Neural cell (in vitro differentiated cells): ENCODE data around the gene EIF1B. TPM values are rescaled to one million over a fixed set of nuclear protein-coding genes. Genes with fewer than 3 reads are reported as not detected.

Source experiments
- H2AFZ ChIP-seq: fragments of 200-600, 300-800 bp; sonication (generic), shearing (Covaris generic); 2 replicates; pipeline ENCODE4 v1.6.0; 2014; ENCODE audit warnings: low read depth, mild to moderate bottlenecking, antibody characterized with exemption, low read length, moderate library complexity
- H3F3A ChIP-seq: fragments of 200-600 bp; shearing (Covaris generic); 2 replicates; pipeline ENCODE4 v1.6.1; 2016; ENCODE audit warnings: mild to moderate bottlenecking, moderate library complexity, mixed read lengths, antibody characterized with exemption, low read length; ENCODE audit not compliant: insufficient read depth, poor library complexity, severe bottlenecking
- H3K27ac ChIP-seq: fragments of 200-600, 300-800 bp; sonication (generic), shearing (Covaris generic); 2 replicates; pipeline ENCODE4 v1.5.1; 2014; ENCODE audit warnings: mild to moderate bottlenecking, low read length, moderate library complexity
- H3K27me3 ChIP-seq: fragments of 300-800, 200-600 bp; sonication (generic), shearing (Covaris generic); 2 replicates; pipeline ENCODE4 v1.6.0; 2014; ENCODE audit warnings: mild to moderate bottlenecking, low read depth, low read length, moderate library complexity; ENCODE audit not compliant: insufficient read depth
- H3K36me3 ChIP-seq: fragments of 300-800, 200-600 bp; sonication (generic), shearing (Covaris generic); 2 replicates; pipeline ENCODE4 v1.5.1; 2014; ENCODE audit warnings: mild to moderate bottlenecking, antibody characterized with exemption, low read length, moderate library complexity; ENCODE audit not compliant: insufficient read depth
- H3K4me2 ChIP-seq: fragments of 300-800, 200-600 bp; sonication (generic), shearing (Covaris generic); 2 replicates; pipeline ENCODE4 v1.6.0; 2014; ENCODE audit warnings: mild to moderate bottlenecking, low read length
- H3K4me3 ChIP-seq: fragments of 300-800, 200-600 bp; sonication (generic), shearing (Covaris generic); 2 replicates; pipeline ENCODE4 v1.5.1; 2014; ENCODE audit warnings: mild to moderate bottlenecking, low read length, moderate library complexity
- H3K79me2 ChIP-seq: fragments of 200-600 bp; shearing (Covaris generic); replicated peaks from 2 replicates; pipeline ENCODE4 v1.6.0; 2014; ENCODE audit warnings: mild to moderate bottlenecking, low read length, moderate library complexity; ENCODE audit not compliant: insufficient read depth
- H3K9ac ChIP-seq: fragments of 300-800, 200-600 bp; sonication (generic), shearing (Covaris generic); 2 replicates; pipeline ENCODE4 v1.6.1; 2016; ENCODE audit warnings: mild to moderate bottlenecking, low read length, mixed read lengths
- H3K9me2 ChIP-seq: fragments of 200-600 bp; shearing (Covaris generic); 2 replicates; pipeline ENCODE4 v1.6.1; 2016; ENCODE audit warnings: mild to moderate bottlenecking, low read length, mixed read lengths; ENCODE audit not compliant: insufficient read depth
- H3K9me3 ChIP-seq: fragments of 200-600, 300-800 bp; sonication (generic), shearing (Covaris generic); 2 replicates; pipeline ENCODE4 v1.6.1; 2016; ENCODE audit warnings: mild to moderate bottlenecking, mixed run types, low read length, moderate library complexity, mixed read lengths
- H4K20me1 ChIP-seq: fragments of 200-600 bp; shearing (Covaris generic); 2 replicates; pipeline ENCODE4 v1.6.1; 2016; ENCODE audit warnings: mild to moderate bottlenecking, mixed run types; ENCODE audit not compliant: insufficient read depth
- EP300 ChIP-seq: fragments of 450-650 bp; conservative IDR thresholded peaks from 2 replicates; pipeline ENCODE4 v1.6.1; 2014; ENCODE audit warnings: antibody characterized with exemption, mild to moderate bottlenecking, moderate library complexity; ENCODE audit not compliant: poor library complexity, severe bottlenecking
- EZH2 ChIP-seq: fragments of 200-600, 300-800 bp; shearing (Covaris generic), sonication (generic); IDR thresholded peaks from 2 replicates; pipeline ENCODE4 v1.6.1; 2014; ENCODE audit warnings: antibody characterized with exemption, low read length, borderline replicate concordance, mild to moderate bottlenecking; ENCODE audit not compliant: insufficient read depth, poor library complexity, severe bottlenecking
- MXI1 ChIP-seq: fragments of 450-650 bp; conservative IDR thresholded peaks from 2 replicates; pipeline ENCODE4 v1.6.1; 2014; ENCODE audit warnings: antibody characterized with exemption, mild to moderate bottlenecking; ENCODE audit not compliant: poor library complexity, severe bottlenecking
- POLR2AphosphoS5 ChIP-seq: IDR thresholded peaks from 2 replicates; pipeline ENCODE4 v1.6.1; 2012
- RAD21 ChIP-seq: fragments of 450-650 bp; conservative IDR thresholded peaks from 2 replicates; pipeline ENCODE4 v1.6.1; 2014; ENCODE audit warnings: antibody characterized with exemption, mild to moderate bottlenecking, moderate library complexity
- SMC3 ChIP-seq: fragments of 450-650 bp; conservative IDR thresholded peaks from 2 replicates; pipeline ENCODE4 v1.6.1; 2014; ENCODE audit warnings: antibody characterized with exemption, mild to moderate bottlenecking, moderate library complexity; ENCODE audit not compliant: poor library complexity
- TAF1 ChIP-seq: IDR thresholded peaks from 2 replicates; pipeline ENCODE4 v1.6.1; 2012; ENCODE audit warnings: low read depth
- polyA plus RNA-seq: library from polyadenylated mRNA; depleted of rRNA; stranded (reverse); fragments of >200 nt; gene quantifications from 2 replicates; pipeline ENCODE4 v1.2.3, GENCODE V29; 2014
- TF ChIP-seq, protein P1 (sequence below): fragments of 450-650 bp; IDR thresholded peaks from 2 replicates; pipeline ENCODE4 v1.5.1; 2014; ENCODE audit warnings: antibody characterized with exemption, mild to moderate bottlenecking, moderate library complexity; ENCODE audit not compliant: poor library complexity, severe bottlenecking
- TF ChIP-seq, protein P2 (sequence below): IDR thresholded peaks from 2 replicates; pipeline ENCODE4 v1.6.1; 2012; ENCODE audit warnings: borderline replicate concordance

The EIF1B gene
- polyA plus RNA-seq, 1 donor from 2014 or later = 88.0 TPM

DNA sequence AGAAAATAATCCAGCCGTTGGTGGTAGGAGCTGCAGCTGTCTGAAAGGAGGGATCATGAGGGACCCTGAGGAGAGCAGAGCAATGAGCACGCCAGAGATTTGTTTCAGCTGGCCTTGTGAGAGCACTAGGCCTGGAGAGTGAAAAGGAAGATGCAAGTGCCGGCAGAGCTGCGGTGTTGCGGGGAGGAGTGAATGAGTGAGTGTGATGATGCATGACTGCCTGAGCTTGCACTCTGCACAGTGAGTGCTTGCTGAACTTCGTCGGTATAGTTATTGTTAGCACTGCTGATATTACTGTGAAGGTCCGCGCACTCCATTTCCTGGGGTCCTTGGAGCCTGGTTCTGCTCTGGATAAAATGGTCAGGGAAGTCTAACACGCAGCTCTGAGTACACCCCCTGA, 23.2 kb downstream of the EIF1B start:
- no peaks in the 10 kb centered on the region for H3K79me2 ChIP-seq
- no peak overlapping the region for H3K9ac ChIP-seq
- no peaks in the 10 kb centered on the region for H3K36me3 ChIP-seq
- H3K4me3 ChIP-seq = no peak overlapping the region
- H3K27ac ChIP-seq = no peak overlapping the region
- H4K20me1 ChIP-seq = no peaks in the 10 kb centered on the region
- H3K9me3 ChIP-seq = no peaks in the 10 kb centered on the region
- no peaks in the 10 kb centered on the region for H3K9me2 ChIP-seq
- TF ChIP-seq, protein P1, sequence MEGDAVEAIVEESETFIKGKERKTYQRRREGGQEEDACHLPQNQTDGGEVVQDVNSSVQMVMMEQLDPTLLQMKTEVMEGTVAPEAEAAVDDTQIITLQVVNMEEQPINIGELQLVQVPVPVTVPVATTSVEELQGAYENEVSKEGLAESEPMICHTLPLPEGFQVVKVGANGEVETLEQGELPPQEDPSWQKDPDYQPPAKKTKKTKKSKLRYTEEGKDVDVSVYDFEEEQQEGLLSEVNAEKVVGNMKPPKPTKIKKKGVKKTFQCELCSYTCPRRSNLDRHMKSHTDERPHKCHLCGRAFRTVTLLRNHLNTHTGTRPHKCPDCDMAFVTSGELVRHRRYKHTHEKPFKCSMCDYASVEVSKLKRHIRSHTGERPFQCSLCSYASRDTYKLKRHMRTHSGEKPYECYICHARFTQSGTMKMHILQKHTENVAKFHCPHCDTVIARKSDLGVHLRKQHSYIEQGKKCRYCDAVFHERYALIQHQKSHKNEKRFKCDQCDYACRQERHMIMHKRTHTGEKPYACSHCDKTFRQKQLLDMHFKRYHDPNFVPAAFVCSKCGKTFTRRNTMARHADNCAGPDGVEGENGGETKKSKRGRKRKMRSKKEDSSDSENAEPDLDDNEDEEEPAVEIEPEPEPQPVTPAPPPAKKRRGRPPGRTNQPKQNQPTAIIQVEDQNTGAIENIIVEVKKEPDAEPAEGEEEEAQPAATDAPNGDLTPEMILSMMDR = no peak
- TF ChIP-seq EZH2 = no peak
- no peak for TF ChIP-seq POLR2AphosphoS5
- TF ChIP-seq, protein P2, sequence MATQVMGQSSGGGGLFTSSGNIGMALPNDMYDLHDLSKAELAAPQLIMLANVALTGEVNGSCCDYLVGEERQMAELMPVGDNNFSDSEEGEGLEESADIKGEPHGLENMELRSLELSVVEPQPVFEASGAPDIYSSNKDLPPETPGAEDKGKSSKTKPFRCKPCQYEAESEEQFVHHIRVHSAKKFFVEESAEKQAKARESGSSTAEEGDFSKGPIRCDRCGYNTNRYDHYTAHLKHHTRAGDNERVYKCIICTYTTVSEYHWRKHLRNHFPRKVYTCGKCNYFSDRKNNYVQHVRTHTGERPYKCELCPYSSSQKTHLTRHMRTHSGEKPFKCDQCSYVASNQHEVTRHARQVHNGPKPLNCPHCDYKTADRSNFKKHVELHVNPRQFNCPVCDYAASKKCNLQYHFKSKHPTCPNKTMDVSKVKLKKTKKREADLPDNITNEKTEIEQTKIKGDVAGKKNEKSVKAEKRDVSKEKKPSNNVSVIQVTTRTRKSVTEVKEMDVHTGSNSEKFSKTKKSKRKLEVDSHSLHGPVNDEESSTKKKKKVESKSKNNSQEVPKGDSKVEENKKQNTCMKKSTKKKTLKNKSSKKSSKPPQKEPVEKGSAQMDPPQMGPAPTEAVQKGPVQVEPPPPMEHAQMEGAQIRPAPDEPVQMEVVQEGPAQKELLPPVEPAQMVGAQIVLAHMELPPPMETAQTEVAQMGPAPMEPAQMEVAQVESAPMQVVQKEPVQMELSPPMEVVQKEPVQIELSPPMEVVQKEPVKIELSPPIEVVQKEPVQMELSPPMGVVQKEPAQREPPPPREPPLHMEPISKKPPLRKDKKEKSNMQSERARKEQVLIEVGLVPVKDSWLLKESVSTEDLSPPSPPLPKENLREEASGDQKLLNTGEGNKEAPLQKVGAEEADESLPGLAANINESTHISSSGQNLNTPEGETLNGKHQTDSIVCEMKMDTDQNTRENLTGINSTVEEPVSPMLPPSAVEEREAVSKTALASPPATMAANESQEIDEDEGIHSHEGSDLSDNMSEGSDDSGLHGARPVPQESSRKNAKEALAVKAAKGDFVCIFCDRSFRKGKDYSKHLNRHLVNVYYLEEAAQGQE = no peak
- no peak for TF ChIP-seq RAD21
- no peak for TF ChIP-seq SMC3
- no peak for TF ChIP-seq MXI1
- no peak for TF ChIP-seq TAF1
- TF ChIP-seq EP300 = no peak
- H3F3A ChIP-seq = no peaks in the 10 kb centered on the region
- no peak overlapping the region for H3K4me2 ChIP-seq
- H2AFZ ChIP-seq = no peak overlapping the region
- no peaks in the 10 kb centered on the region for H3K27me3 ChIP-seq

- Histone ChIP-seq H3K9ac (no peak overlapping the region), H2AFZ (no peak overlapping the region), H3K4me3 (no peak overlapping the region), H3F3A (no peaks in the 10 kb centered on the region), H3K79me2 (no peaks in the 10 kb centered on the region), H3K9me2 (no peaks in the 10 kb centered on the region), H4K20me1 (no peaks in the 10 kb centered on the region), H3K9me3 (no peaks in the 10 kb centered on the region), H3K4me2 (no peak overlapping the region), H3K27me3 (no peaks in the 10 kb centered on the region), H3K27ac (no peak overlapping the region), H3K36me3 (no peaks in the 10 kb centered on the region)
- TF ChIP-seq RAD21 = no peak
- TF ChIP-seq, protein P1 = no peak
- no peak for TF ChIP-seq SMC3
- TF ChIP-seq MXI1 = no peak
- TF ChIP-seq, protein P2 = no peak
- no peak for TF ChIP-seq POLR2AphosphoS5
- no peak for TF ChIP-seq EZH2
- TF ChIP-seq EP300 = no peak
- no peak for TF ChIP-seq TAF1
Measured at GRCh38 chr3:40333416-40333815, 23.9 kb downstream of the EIF1B start.
